Tibial nerve (tissue), 3 donors: ENCODE measurements around the gene ALK.

ENCODE experiments used
- POLR2A ChIP-seq, 2 donors: fragments of 450-650 bp; IDR thresholded peaks; one replicate each; pipeline ENCODE4 v1.6.1; 2017; ENCODE audit warnings: antibody characterized with exemption in 2 of 2, mild to moderate bottlenecking in 2 of 2, moderate library complexity in 2 of 2
- TF ChIP-seq, protein P1 (sequence below), 5 experiments: fragments of 200-600 bp in 3 of 5; fragments of 450-650 bp in 2 of 5; sonication (generic) in 3 of 5; IDR thresholded peaks; one replicate each; pipeline ENCODE4 v1.5.1; 2016 to 2019; ENCODE audit warnings: antibody characterized with exemption in 5 of 5, mild to moderate bottlenecking in 3 of 5, moderate library complexity in 2 of 5

DNA sequence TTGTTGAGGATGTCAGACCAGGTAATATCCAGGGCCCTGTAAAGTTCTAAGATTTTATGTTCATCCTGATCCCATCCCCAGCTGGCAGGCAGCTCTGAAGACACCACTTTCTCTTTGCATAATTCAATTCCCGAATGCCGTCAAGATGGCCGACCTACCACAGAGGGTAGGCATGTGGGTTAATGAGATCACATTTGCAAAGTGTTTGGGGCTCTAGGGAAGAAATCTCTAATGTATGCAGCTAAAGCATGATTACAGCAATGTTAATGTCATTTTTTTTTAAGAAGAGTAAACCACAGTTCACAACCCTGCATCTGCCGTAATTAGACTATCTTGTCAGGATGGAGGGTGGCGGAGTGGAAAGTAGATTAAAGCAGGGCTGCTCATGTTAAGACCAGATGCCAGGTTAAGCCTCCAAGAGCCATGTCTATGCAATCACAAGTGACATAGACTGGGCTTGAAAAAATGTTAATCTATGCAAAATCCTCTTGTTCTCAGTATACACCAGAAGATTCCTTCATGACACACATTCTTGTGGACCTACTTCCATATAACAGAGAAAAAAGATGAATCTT lies 131.4 kb downstream of the ALK start:
- no peak for TF ChIP-seq POLR2A (IDR thresholded peaks at IDR 0.05)
- TF ChIP-seq, protein P1, sequence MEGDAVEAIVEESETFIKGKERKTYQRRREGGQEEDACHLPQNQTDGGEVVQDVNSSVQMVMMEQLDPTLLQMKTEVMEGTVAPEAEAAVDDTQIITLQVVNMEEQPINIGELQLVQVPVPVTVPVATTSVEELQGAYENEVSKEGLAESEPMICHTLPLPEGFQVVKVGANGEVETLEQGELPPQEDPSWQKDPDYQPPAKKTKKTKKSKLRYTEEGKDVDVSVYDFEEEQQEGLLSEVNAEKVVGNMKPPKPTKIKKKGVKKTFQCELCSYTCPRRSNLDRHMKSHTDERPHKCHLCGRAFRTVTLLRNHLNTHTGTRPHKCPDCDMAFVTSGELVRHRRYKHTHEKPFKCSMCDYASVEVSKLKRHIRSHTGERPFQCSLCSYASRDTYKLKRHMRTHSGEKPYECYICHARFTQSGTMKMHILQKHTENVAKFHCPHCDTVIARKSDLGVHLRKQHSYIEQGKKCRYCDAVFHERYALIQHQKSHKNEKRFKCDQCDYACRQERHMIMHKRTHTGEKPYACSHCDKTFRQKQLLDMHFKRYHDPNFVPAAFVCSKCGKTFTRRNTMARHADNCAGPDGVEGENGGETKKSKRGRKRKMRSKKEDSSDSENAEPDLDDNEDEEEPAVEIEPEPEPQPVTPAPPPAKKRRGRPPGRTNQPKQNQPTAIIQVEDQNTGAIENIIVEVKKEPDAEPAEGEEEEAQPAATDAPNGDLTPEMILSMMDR (IDR thresholded peaks at IDR 0.05): no peak
